ENCODE data around the gene TRIO.

TRIO gene

GRCh38 chr5:14438195-14438606 is 295.1 kb downstream of the TRIO start:
- DNase-seq (ENCODE audit: low spot score): no peak

GRCh38 chr5:14439087-14439871 is 296.1 kb downstream of the TRIO start:
- no peak for DNase-seq (ENCODE audit: low spot score)

GRCh38 chr5:14440223-14440581 is 297.1 kb downstream of the TRIO start:
- no peak for DNase-seq (ENCODE audit: low spot score)

- no peak for DNase-seq (ENCODE audit: low spot score)
Measured at GRCh38 chr5:14440582-14441431, 297.7 kb downstream of the TRIO start.

GRCh38 chr5:14441641-14442040 is 298.5 kb downstream of the TRIO start:
- DNase-seq (ENCODE audit: low spot score): no peak

GRCh38 chr5:14442536-14442935 is 299.4 kb downstream of the TRIO start:
- DNase-seq (ENCODE audit: low spot score): no peak

- DNase-seq (ENCODE audit: low spot score): no peak
Measured at GRCh38 chr5:14443671-14444093, 300.5 kb downstream of the TRIO start.

GRCh38 chr5:14444161-14444560 is 301.0 kb downstream of the TRIO start:
- DNase-seq (ENCODE audit: low spot score): no peak

- no peak for DNase-seq (ENCODE audit: low spot score)
Measured at GRCh38 chr5:14445013-14445412, 301.9 kb downstream of the TRIO start.

GRCh38 chr5:14445576-14446290 is 302.6 kb downstream of the TRIO start:
- DNase-seq (ENCODE audit: low spot score): peak; percentile 66

- no peak for DNase-seq (ENCODE audit: low spot score)
Measured at GRCh38 chr5:14447958-14448911, 305.1 kb downstream of the TRIO start.

GRCh38 chr5:14449052-14449661 is 306.0 kb downstream of the TRIO start:
- DNase-seq (ENCODE audit: low spot score): no peak

- no peak for DNase-seq (ENCODE audit: low spot score)
Measured at GRCh38 chr5:14450018-14450524, 306.9 kb downstream of the TRIO start.

GRCh38 chr5:14450742-14451141 is 307.6 kb downstream of the TRIO start:
- DNase-seq (ENCODE audit: low spot score): no peak

GRCh38 chr5:14451871-14452270 is 308.7 kb downstream of the TRIO start:
- no peak for DNase-seq (ENCODE audit: low spot score)

GRCh38 chr5:14452685-14453454 is 309.7 kb downstream of the TRIO start:
- DNase-seq (ENCODE audit: low spot score): no peak

- no peak for DNase-seq (ENCODE audit: low spot score)
Measured at GRCh38 chr5:14453481-14453880, 310.3 kb downstream of the TRIO start.

- no peak for DNase-seq (ENCODE audit: low spot score)
Measured at GRCh38 chr5:14455814-14456321, 312.7 kb downstream of the TRIO start.

GRCh38 chr5:14457476-14457875 is 314.3 kb downstream of the TRIO start:
- DNase-seq (ENCODE audit: low spot score): no peak

- no peak for DNase-seq (ENCODE audit: low spot score)
Measured at GRCh38 chr5:14458414-14458813, 315.3 kb downstream of the TRIO start.

Data from iPS-NIHi11 (cell line).